Esophagus squamous epithelium (tissue), 4 donors: ENCODE data around the gene SLC25A29.

ENCODE experiments used
- CTCF ChIP-seq, 6 experiments: fragments of 450-650 bp in 4 of 6; fragments of 200-600 bp in 2 of 6; sonication (generic) in 2 of 6; IDR thresholded peaks; one replicate each; pipeline ENCODE4 v1.5.1; 2016 to 2019; ENCODE audit warnings: antibody characterized with exemption in 6 of 6, mild to moderate bottlenecking in 4 of 6, moderate library complexity in 4 of 6
- POLR2A ChIP-seq, 4 donors: fragments of 450-650 bp; IDR thresholded peaks; one replicate each; pipeline ENCODE4 v1.6.1; 2017; ENCODE audit warnings: antibody characterized with exemption in 4 of 4, mild to moderate bottlenecking in 4 of 4, moderate library complexity in 3 of 4

DNA sequence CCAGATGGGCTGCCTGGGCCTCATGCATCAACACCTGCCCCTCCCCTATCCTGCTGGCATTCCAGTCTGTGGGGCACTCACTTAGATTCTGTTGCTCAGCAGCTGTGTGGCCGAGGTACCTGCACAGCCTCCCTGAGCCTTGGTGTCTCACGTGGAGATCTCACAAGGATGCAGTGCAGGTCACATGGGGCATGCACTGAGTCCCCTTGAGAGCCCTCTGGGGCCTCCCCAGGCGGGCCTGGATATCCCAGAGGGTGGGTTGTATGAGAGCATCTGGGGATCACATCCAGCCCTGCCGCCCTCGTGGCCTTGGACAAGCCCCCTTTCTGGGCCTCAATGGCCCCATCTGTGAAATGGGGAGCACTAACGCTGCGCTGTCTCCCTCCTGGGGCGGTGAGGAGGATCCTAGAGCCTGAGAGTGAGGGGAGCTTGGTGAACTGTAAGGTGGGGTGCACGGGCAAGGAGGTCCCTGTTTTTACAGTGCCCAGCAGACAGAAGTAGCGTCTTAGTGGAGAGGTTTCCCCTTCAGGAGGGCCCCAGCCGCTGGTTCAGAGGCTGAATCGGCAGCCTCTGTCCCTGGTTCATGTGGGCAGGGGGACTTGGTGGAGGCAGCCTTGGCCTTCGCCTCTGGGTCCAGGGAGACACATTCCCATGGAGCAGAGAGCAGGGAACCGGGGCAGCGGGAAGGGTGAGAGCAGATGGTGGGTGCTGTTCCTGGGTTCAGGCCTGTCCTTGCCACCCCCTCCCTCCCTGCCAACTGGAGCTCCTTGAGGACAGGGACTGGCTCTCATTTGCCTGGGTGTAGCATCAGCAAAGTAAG lies 16.1 kb upstream of the SLC25A29 start:
- TF ChIP-seq CTCF (IDR thresholded peaks at IDR 0.05), result no peak
- TF ChIP-seq POLR2A (IDR thresholded peaks at IDR 0.05), result no peak
